HepG2 (cell line): ENCODE measurements around the gene PC. TPM values are rescaled to one million over a fixed set of nuclear protein-coding genes. Genes with fewer than 3 reads are reported as not detected.
A peak's percentile ranks its signal among the peaks of the same experiment; 100 is the strongest.

Source experiments
- IRX3 ChIP-seq: sonication (generic); formaldehyde crosslinking; IDR thresholded peaks from 2 replicates; pipeline ENCODE4 v1.8.1; 2023; ENCODE audit warnings: mild to moderate bottlenecking, low read depth, missing genetic modification reagents, borderline replicate concordance
- JARID2 ChIP-seq: sonication (generic); formaldehyde crosslinking; IDR thresholded peaks from 2 replicates; pipeline ENCODE4 v1.8.1; 2023; ENCODE audit warnings: missing genetic modification reagents, inconsistent platforms; ENCODE audit not compliant: insufficient replicate concordance
- NFYB ChIP-seq: sonication (generic); formaldehyde crosslinking; IDR thresholded peaks from 2 replicates; pipeline ENCODE4 v1.4.0; 2020; ENCODE audit warnings: missing genetic modification reagents
- POLR2AphosphoS5 ChIP-seq: IDR thresholded peaks from 2 replicates; pipeline ENCODE4 v1.6.1; 2012; ENCODE audit warnings: low read depth, low read length
- SP4 ChIP-seq: sonication (generic); formaldehyde crosslinking; IDR thresholded peaks from 2 replicates; pipeline ENCODE4 v1.8.1; 2023; ENCODE audit warnings: mild to moderate bottlenecking, missing genetic modification reagents
- ZNF225 ChIP-seq: sonication (generic); formaldehyde crosslinking; IDR thresholded peaks from 2 replicates; pipeline ENCODE4 v1.4.0; 2020; ENCODE audit warnings: mild to moderate bottlenecking, missing genetic modification reagents
- polyA plus RNA-seq, 8 experiments: library from polyadenylated mRNA; depleted of rRNA in 3 of 8; stranded (reverse) in 7 of 8; unstranded in 1 of 8; fragments of >200 nt; fragmentation: Illumina TruSeq in 4 of 8; extraction: Trizol in 4 of 8; gene quantifications; 2 replicates each; pipeline versions ENCODE4 v1.2.1 to v1.2.3, GENCODE V29; 2011 to 2016; ENCODE audit warnings: low read depth in 4 of 8, missing spikeins in 1 of 8, mixed read lengths in 1 of 8; ENCODE audit not compliant: insufficient read depth in 1 of 8
- total RNA-seq, 5 experiments: library from RNA; depleted of rRNA; stranded (reverse); fragments of >200 nt; fragmentation: Illumina TruSeq; extraction: Trizol; gene quantifications; 2 replicates each; pipeline ENCODE4 v1.2.3, GENCODE V29; 2016; ENCODE audit warnings: low read depth in 1 of 5
- TF ChIP-seq, protein P1 (sequence below): sonication (generic); formaldehyde crosslinking; IDR thresholded peaks from 2 replicates; pipeline ENCODE4 v1.8.0; 2022; ENCODE audit warnings: missing genetic modification reagents, mild to moderate bottlenecking, borderline replicate concordance
- TF ChIP-seq, protein P2 (sequence below): sonication (generic); formaldehyde crosslinking; IDR thresholded peaks from 2 replicates; pipeline ENCODE4 v1.4.0; 2020; ENCODE audit warnings: missing genetic modification reagents
- TF ChIP-seq, protein P3 (sequence below): sonication (generic); formaldehyde crosslinking; conservative IDR thresholded peaks from 2 replicates; pipeline ENCODE4 v1.4.0; 2020; ENCODE audit warnings: mild to moderate bottlenecking, missing genetic modification reagents, moderate library complexity
- TF ChIP-seq, protein P4 (sequence below): sonication (generic); formaldehyde crosslinking; IDR thresholded peaks from 2 replicates; pipeline ENCODE4 v1.8.1; 2023; ENCODE audit warnings: missing genetic modification reagents, inconsistent platforms, borderline replicate concordance
- TF ChIP-seq, protein P5 (sequence below): sonication (generic); formaldehyde crosslinking; IDR thresholded peaks from 2 replicates; pipeline ENCODE4 v1.4.0; 2020; ENCODE audit warnings: mild to moderate bottlenecking, missing genetic modification reagents
- TF ChIP-seq, protein P6 (sequence below): sonication (generic); formaldehyde crosslinking; IDR thresholded peaks from 2 replicates; pipeline ENCODE4 v1.4.0; 2020; ENCODE audit warnings: missing genetic modification reagents

Gene PC
- total and polyA plus RNA-seq, 2 of the 13 experiments (the other 11 are each of a cell fraction or from before 2014, with no cell fraction given): 29.0 to 39.0 TPM

GRCh38 chr11:66855574-66856495, 102.3 kb downstream of the PC start (continued):
- TF ChIP-seq, protein P1, sequence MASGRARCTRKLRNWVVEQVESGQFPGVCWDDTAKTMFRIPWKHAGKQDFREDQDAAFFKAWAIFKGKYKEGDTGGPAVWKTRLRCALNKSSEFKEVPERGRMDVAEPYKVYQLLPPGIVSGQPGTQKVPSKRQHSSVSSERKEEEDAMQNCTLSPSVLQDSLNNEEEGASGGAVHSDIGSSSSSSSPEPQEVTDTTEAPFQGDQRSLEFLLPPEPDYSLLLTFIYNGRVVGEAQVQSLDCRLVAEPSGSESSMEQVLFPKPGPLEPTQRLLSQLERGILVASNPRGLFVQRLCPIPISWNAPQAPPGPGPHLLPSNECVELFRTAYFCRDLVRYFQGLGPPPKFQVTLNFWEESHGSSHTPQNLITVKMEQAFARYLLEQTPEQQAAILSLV (CRISPR knock-in tag): no peak
- peak; percentile 47; the same call in 1 of the 2 replicates for TF ChIP-seq POLR2AphosphoS5
- TF ChIP-seq, protein P2, sequence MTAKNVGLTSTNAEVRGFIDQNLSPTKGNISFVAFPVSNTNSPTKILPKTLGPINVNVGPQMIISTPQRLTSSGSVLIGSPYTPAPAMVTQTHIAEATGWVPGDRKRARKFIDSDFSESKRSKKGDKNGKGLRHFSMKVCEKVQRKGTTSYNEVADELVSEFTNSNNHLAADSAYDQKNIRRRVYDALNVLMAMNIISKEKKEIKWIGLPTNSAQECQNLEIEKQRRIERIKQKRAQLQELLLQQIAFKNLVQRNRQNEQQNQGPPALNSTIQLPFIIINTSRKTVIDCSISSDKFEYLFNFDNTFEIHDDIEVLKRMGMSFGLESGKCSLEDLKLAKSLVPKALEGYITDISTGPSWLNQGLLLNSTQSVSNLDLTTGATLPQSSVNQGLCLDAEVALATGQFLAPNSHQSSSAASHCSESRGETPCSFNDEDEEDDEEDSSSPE (CRISPR knock-in tag): 0 out of 2 replicates have a peak, but pooled peaks have one; percentile 20
- TF ChIP-seq JARID2 (CRISPR knock-in tag): no peak
- TF ChIP-seq, protein P3, sequence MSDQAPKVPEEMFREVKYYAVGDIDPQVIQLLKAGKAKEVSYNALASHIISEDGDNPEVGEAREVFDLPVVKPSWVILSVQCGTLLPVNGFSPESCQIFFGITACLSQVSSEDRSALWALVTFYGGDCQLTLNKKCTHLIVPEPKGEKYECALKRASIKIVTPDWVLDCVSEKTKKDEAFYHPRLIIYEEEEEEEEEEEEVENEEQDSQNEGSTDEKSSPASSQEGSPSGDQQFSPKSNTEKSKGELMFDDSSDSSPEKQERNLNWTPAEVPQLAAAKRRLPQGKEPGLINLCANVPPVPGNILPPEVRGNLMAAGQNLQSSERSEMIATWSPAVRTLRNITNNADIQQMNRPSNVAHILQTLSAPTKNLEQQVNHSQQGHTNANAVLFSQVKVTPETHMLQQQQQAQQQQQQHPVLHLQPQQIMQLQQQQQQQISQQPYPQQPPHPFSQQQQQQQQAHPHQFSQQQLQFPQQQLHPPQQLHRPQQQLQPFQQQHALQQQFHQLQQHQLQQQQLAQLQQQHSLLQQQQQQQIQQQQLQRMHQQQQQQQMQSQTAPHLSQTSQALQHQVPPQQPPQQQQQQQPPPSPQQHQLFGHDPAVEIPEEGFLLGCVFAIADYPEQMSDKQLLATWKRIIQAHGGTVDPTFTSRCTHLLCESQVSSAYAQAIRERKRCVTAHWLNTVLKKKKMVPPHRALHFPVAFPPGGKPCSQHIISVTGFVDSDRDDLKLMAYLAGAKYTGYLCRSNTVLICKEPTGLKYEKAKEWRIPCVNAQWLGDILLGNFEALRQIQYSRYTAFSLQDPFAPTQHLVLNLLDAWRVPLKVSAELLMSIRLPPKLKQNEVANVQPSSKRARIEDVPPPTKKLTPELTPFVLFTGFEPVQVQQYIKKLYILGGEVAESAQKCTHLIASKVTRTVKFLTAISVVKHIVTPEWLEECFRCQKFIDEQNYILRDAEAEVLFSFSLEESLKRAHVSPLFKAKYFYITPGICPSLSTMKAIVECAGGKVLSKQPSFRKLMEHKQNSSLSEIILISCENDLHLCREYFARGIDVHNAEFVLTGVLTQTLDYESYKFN: no peak
- no peak for TF ChIP-seq IRX3 (CRISPR knock-in tag)
- TF ChIP-seq, protein P4, sequence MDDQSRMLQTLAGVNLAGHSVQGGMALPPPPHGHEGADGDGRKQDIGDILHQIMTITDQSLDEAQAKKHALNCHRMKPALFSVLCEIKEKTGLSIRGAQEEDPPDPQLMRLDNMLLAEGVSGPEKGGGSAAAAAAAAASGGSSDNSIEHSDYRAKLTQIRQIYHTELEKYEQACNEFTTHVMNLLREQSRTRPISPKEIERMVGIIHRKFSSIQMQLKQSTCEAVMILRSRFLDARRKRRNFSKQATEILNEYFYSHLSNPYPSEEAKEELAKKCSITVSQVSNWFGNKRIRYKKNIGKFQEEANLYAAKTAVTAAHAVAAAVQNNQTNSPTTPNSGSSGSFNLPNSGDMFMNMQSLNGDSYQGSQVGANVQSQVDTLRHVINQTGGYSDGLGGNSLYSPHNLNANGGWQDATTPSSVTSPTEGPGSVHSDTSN: no peak
- TF ChIP-seq NFYB (CRISPR knock-in tag): peak; percentile 47
- TF ChIP-seq, protein P5, sequence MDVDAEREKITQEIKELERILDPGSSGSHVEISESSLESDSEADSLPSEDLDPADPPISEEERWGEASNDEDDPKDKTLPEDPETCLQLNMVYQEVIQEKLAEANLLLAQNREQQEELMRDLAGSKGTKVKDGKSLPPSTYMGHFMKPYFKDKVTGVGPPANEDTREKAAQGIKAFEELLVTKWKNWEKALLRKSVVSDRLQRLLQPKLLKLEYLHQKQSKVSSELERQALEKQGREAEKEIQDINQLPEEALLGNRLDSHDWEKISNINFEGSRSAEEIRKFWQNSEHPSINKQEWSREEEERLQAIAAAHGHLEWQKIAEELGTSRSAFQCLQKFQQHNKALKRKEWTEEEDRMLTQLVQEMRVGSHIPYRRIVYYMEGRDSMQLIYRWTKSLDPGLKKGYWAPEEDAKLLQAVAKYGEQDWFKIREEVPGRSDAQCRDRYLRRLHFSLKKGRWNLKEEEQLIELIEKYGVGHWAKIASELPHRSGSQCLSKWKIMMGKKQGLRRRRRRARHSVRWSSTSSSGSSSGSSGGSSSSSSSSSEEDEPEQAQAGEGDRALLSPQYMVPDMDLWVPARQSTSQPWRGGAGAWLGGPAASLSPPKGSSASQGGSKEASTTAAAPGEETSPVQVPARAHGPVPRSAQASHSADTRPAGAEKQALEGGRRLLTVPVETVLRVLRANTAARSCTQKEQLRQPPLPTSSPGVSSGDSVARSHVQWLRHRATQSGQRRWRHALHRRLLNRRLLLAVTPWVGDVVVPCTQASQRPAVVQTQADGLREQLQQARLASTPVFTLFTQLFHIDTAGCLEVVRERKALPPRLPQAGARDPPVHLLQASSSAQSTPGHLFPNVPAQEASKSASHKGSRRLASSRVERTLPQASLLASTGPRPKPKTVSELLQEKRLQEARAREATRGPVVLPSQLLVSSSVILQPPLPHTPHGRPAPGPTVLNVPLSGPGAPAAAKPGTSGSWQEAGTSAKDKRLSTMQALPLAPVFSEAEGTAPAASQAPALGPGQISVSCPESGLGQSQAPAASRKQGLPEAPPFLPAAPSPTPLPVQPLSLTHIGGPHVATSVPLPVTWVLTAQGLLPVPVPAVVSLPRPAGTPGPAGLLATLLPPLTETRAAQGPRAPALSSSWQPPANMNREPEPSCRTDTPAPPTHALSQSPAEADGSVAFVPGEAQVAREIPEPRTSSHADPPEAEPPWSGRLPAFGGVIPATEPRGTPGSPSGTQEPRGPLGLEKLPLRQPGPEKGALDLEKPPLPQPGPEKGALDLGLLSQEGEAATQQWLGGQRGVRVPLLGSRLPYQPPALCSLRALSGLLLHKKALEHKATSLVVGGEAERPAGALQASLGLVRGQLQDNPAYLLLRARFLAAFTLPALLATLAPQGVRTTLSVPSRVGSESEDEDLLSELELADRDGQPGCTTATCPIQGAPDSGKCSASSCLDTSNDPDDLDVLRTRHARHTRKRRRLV (CRISPR knock-in tag): no peak
- TF ChIP-seq, protein P6, sequence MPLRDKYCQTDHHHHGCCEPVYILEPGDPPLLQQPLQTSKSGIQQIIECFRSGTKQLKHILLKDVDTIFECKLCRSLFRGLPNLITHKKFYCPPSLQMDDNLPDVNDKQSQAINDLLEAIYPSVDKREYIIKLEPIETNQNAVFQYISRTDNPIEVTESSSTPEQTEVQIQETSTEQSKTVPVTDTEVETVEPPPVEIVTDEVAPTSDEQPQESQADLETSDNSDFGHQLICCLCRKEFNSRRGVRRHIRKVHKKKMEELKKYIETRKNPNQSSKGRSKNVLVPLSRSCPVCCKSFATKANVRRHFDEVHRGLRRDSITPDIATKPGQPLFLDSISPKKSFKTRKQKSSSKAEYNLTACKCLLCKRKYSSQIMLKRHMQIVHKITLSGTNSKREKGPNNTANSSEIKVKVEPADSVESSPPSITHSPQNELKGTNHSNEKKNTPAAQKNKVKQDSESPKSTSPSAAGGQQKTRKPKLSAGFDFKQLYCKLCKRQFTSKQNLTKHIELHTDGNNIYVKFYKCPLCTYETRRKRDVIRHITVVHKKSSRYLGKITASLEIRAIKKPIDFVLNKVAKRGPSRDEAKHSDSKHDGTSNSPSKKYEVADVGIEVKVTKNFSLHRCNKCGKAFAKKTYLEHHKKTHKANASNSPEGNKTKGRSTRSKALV (CRISPR knock-in tag): 0 out of 2 replicates have a peak, but pooled peaks have one; percentile 45
- TF ChIP-seq ZNF225 (CRISPR knock-in tag): 0 out of 2 replicates have a peak, but pooled peaks have one; percentile 52
- TF ChIP-seq SP4 (CRISPR knock-in tag): 0 out of 2 replicates have a peak, but pooled peaks have one; percentile 37
